ENCODE data around the gene MT1A. TPM values are rescaled to one million over a fixed set of nuclear protein-coding genes. Genes with fewer than 3 reads are reported as not detected.

Gene MT1A
- total RNA-seq (2021; fragmentation: NEBNext Ultra II Directional; extraction: Animal tissue kit (Norgen Biotek cat#: 25700)), result not detected in 2 replicates
- polyA plus RNA-seq (2011; rRNA removed), result not detected in 2 replicates
- not detected for polyA plus RNA-seq (2011; cell fraction: cytosol; rRNA removed)
- polyA plus RNA-seq (2011; cell fraction: nucleus; rRNA removed), result not detected
- not detected in 4 replicates for polyA plus RNA-seq (2012, experiment 1 of 2)
- polyA plus RNA-seq (2012, experiment 2 of 2), result not detected
- 2.4 TPM for polyA plus RNA-seq (2013, experiment 1 of 2)
- polyA plus RNA-seq (2013, experiment 2 of 2), result 1.4 TPM
- polyA minus RNA-seq (2011; rRNA and poly(A)+ RNA removed), result not detected in 2 replicates
- polyA minus RNA-seq (2011; cell fraction: cytosol; rRNA and poly(A)+ RNA removed), result not detected
- polyA minus RNA-seq (2011; cell fraction: nucleus; rRNA and poly(A)+ RNA removed), result not detected
- long read RNA-seq, experiment 1, result 0 reads
- long read RNA-seq, experiment 2, result 0 reads

- Histone ChIP-seq H4K20me1 (replicated peaks in 1 of 2; ENCODE audit: control insufficient read depth in 1 of 2, insufficient read depth in 2 of 2, low read length in 2 of 2) (peaks cover 9 to 34% of the 10 kb centered on the region in 2 experiments), H4K5ac (ENCODE audit: insufficient read length, low read depth, low read length) (no peak within 1 kb of the TSS), H3K9me3 (ENCODE audit: insufficient read depth in 2 of 2, low read depth in 1 of 2, low read length in 1 of 2) (no peaks in the 10 kb centered on the region), H2AFZ (ENCODE audit: low read length) (peak within 1 kb of the TSS; percentile 83; the same call in 1 of the 2 replicates), H3K23ac (ENCODE audit: insufficient read length) (no peak within 1 kb of the TSS), H4K8ac (ENCODE audit: extremely low read depth, insufficient read depth, low read length) (no peak within 1 kb of the TSS), H3K4ac (replicated peaks; ENCODE audit: insufficient read length, low read depth, low read length) (no peak within 1 kb of the TSS), H3K18ac (ENCODE audit: extremely low read depth, low read length) (peak within 1 kb of the TSS; percentile 73; the same call in 1 of the 2 replicates), H3K4me2 (ENCODE audit: insufficient read depth in 1 of 2, low read depth in 2 of 2, low read length in 2 of 2) (peak within 1 kb of the TSS; percentile 73 to 85), H3K23me2 (ENCODE audit: low read depth, low read length) (peaks cover 7% of the 10 kb centered on the region), H3K79me2 (ENCODE audit: control insufficient read depth in 1 of 2, insufficient read depth in 2 of 2, low read length in 2 of 2) (no peaks in the 10 kb centered on the region), H2BK20ac (ENCODE audit: low read length) (no peak within 1 kb of the TSS), H3K14ac (ENCODE audit: insufficient read length) (no peak within 1 kb of the TSS), H3K79me1 (ENCODE audit: low read depth, low read length) (no peaks in the 10 kb centered on the region), H2BK12ac (ENCODE audit: low read depth, low read length) (peak within 1 kb of the TSS; percentile 78; the same call in 1 of the 2 replicates), H3K27me3 (replicated peaks in 1 of 4; ENCODE audit: control insufficient read depth in 3 of 4, extremely low read depth in 1 of 4, insufficient read depth in 3 of 4, low read length in 3 of 4) (peaks cover 90 to 100% (median 99%) of the 10 kb centered on the region in 4 experiments), H3K27ac (ENCODE audit: low read depth, low read length) (no peak within 1 kb of the TSS), H3K4me3 (ENCODE audit: extremely low read depth in 1 of 4, insufficient read depth in 2 of 4, low read depth in 3 of 4, low read length in 4 of 4) (peak within 1 kb of the TSS; percentile 7 to 56 (median 27); a peak in 6 of 8 replicates), H4K91ac (replicated peaks; ENCODE audit: insufficient read length, low read length) (peak within 1 kb of the TSS; percentile 6), H3K56ac (replicated peaks; ENCODE audit: insufficient read length, low read depth, low read length) (no peak within 1 kb of the TSS), H2BK120ac (replicated peaks; ENCODE audit: low read depth, low read length) (no peak within 1 kb of the TSS), H2BK15ac (ENCODE audit: low read length) (peak within 1 kb of the TSS; percentile 96; the same call in 1 of the 2 replicates), H3K36me3 (ENCODE audit: control insufficient read depth in 2 of 4, insufficient read depth in 4 of 4, low read length in 3 of 4) (no peaks in the 10 kb centered on the region; a peak in 1 of 8 replicates), H3K9ac (replicated peaks in 1 of 4; ENCODE audit: extremely low read depth in 1 of 4, low read depth in 3 of 4, low read length in 3 of 4) (no peak within 1 kb of the TSS), H3K4me1 (replicated peaks in 1 of 4; ENCODE audit: control insufficient read depth in 3 of 4, insufficient read depth in 4 of 4, low read length in 3 of 4) (peaks cover 3 to 19% (median 8%) of the 10 kb centered on the region in 4 experiments), H2AK5ac (ENCODE audit: low read depth, low read length) (no peak within 1 kb of the TSS), H2BK5ac (ENCODE audit: low read depth, low read length) (0 out of 2 replicates have a peak within 1 kb of the TSS, but pooled peaks have one; percentile 18)
- ChIA-PET POLR2A (ENCODE audit: partially characterized antibody) (interaction anchor here (0.6 to 6.3 kb wide), 6 partner anchors 12 to 47 kb away, joined by 3 to 32 read pairs (median 4); partner anchors contain the start of genes MT1E, MT1F and MT1G), CTCF (ENCODE audit: partially characterized antibody) (interaction anchor here (1.1 to 3.6 kb wide), 7 partner anchors 9 to 61 kb away, joined by 3 to 14 read pairs (median 5); partner anchors contain the start of genes MT1E and MT1H)
- FAIRE-seq (no peak), DNase-seq (ENCODE audit: low read depth in 1 of 2, low spot score in 2 of 2) (peak in 1 of 2 experiments; percentile 81)
- WGBS, 2 experiments (ENCODE audit: extremely low coverage in 1 of 2, insufficient coverage in 1 of 2, insufficient read length in 1 of 2, insufficient replicate concordance in 2 of 2, low coverage in 1 of 2, low lambda C conversion rate in 2 of 2, missing lambda C conversion rate in 1 of 2), result 6% methylated on average over 66 of the region's 68 CpGs; no CpG with 5 or more reads in 1 of the 2 experiments
- TF ChIP-seq NRF1 (IDR thresholded peaks at IDR 0.05; ENCODE audit: low read depth, low read length), result peak; percentile 49
- no peak for TF ChIP-seq SP2 (IDR thresholded peaks at IDR 0.05; ENCODE audit: low read length)
- no peak for TF ChIP-seq SAP30 (IDR thresholded peaks at IDR 0.05; ENCODE audit: insufficient read depth, insufficient replicate concordance, low read length)
- peak; percentile 100 for TF ChIP-seq EZH2 (IDR thresholded peaks at IDR 0.05; ENCODE audit: low read depth, low read length, severe bottlenecking)
- TF ChIP-seq HDAC2 (IDR thresholded peaks at IDR 0.05; ENCODE audit: borderline replicate concordance in 1 of 2, low read depth in 2 of 2, low read length in 2 of 2), result no peak
- TF ChIP-seq BACH1 (IDR thresholded peaks at IDR 0.05; ENCODE audit: low read length), result no peak
- TF ChIP-seq GTF2F1 (IDR thresholded peaks at IDR 0.05; ENCODE audit: borderline replicate concordance, low read depth, low read length), result no peak
- no peak for TF ChIP-seq MAFK (IDR thresholded peaks at IDR 0.05; ENCODE audit: low read depth, low read length)
Measured at GRCh38 chr16:56637814-56638750, at the start of gene MT1A. MT1A (plus strand) TSS chr16:56638666; CDS start chr16:56638739, 73 bp downstream.

Data from H1 (cell line).